ENCODE results near the gene CASZ1.
A peak's percentile ranks its signal among the peaks of the same experiment; 100 is the strongest.

Gene CASZ1

GRCh38 chr1:10704368-10704882 lies 92.0 kb downstream of the CASZ1 start:
- no peak for DNase-seq (ENCODE audit: low spot score)

GRCh38 chr1:10703702-10704101 lies 92.7 kb downstream of the CASZ1 start:
- DNase-seq (ENCODE audit: low spot score) = no peak

- no peak for DNase-seq (ENCODE audit: low spot score)
Observed at GRCh38 chr1:10701145-10701544, 95.3 kb downstream of the CASZ1 start.

- DNase-seq (ENCODE audit: low spot score) = no peak
Observed at GRCh38 chr1:10699470-10699835, 97.0 kb downstream of the CASZ1 start.

- DNase-seq (ENCODE audit: low spot score) = no peak
Observed at GRCh38 chr1:10698726-10699469, 97.5 kb downstream of the CASZ1 start.

- no peak for DNase-seq (ENCODE audit: low spot score)
Observed at GRCh38 chr1:10697621-10698160, 98.8 kb downstream of the CASZ1 start.

GRCh38 chr1:10696977-10697376 lies 99.5 kb downstream of the CASZ1 start:
- DNase-seq (ENCODE audit: low spot score) = no peak

GRCh38 chr1:10694633-10695627 lies 101.5 kb downstream of the CASZ1 start:
- peak; percentile 78 for DNase-seq (ENCODE audit: low spot score)

GRCh38 chr1:10694274-10694632 lies 102.2 kb downstream of the CASZ1 start:
- DNase-seq (ENCODE audit: low spot score) = peak; percentile 41

GRCh38 chr1:10693497-10694273 lies 102.8 kb downstream of the CASZ1 start:
- DNase-seq (ENCODE audit: low spot score) = peak; percentile 44

- no peak for DNase-seq (ENCODE audit: low spot score)
Observed at GRCh38 chr1:10693152-10693496, 103.3 kb downstream of the CASZ1 start.

- peak; percentile 77 for DNase-seq (ENCODE audit: low spot score)
Observed at GRCh38 chr1:10692401-10693021, 103.9 kb downstream of the CASZ1 start.

- peak; percentile 55 for DNase-seq (ENCODE audit: low spot score)
Observed at GRCh38 chr1:10691740-10692125, 104.7 kb downstream of the CASZ1 start.

- DNase-seq (ENCODE audit: low spot score) = no peak
Observed at GRCh38 chr1:10691075-10691739, 105.2 kb downstream of the CASZ1 start.

GRCh38 chr1:10690484-10690883 lies 106.0 kb downstream of the CASZ1 start:
- DNase-seq (ENCODE audit: low spot score) = no peak

- no peak for DNase-seq (ENCODE audit: low spot score)
Observed at GRCh38 chr1:10688409-10688786, 108.0 kb downstream of the CASZ1 start.

- DNase-seq (ENCODE audit: low spot score) = no peak
Observed at GRCh38 chr1:10687782-10688408, 108.6 kb downstream of the CASZ1 start.

GRCh38 chr1:10687251-10687651 lies 109.2 kb downstream of the CASZ1 start:
- no peak for DNase-seq (ENCODE audit: low spot score)

GRCh38 chr1:10686404-10687040 lies 109.9 kb downstream of the CASZ1 start:
- DNase-seq (ENCODE audit: low spot score) = no peak

- DNase-seq (ENCODE audit: low spot score) = no peak
Observed at GRCh38 chr1:10685808-10686403, 110.5 kb downstream of the CASZ1 start.

All from activated CD4-positive, alpha-beta T cell treated with anti-CD3 and anti-CD28 coated beads, Interleukin-2, Interleukin-4, amounts not matched to agents 100 ng/mL and 50 ng/mL, durations not matched to agents 16 hours and 8 hours (primary cell).